Upper lobe of left lung (tissue), 6 donors: ENCODE data around the gene KIF6. TPM values are rescaled to one million over a fixed set of nuclear protein-coding genes. Genes with fewer than 3 reads are reported as not detected.
A peak's percentile ranks its signal among the peaks of the same experiment; 100 is the strongest.

Source experiments
- ATAC-seq, 2 donors: fragments of 200-7000 bp; cut with Tn5 transposase; one replicate each; pipeline ENCODE4 v1.9.1; 2022; ENCODE audit warnings: mild to moderate bottlenecking in 2 of 2, moderate library complexity in 2 of 2; ENCODE audit not compliant: low FRiP score in 2 of 2
- DNase-seq, 2 donors: peaks; one replicate each; pipeline ENCODE4 v3.0.0-alpha.2; 2019 to 2020
- H3K27ac ChIP-seq, 4 donors: fragments of 200-600 bp; sonication (generic); one replicate each; pipeline ENCODE4 v1.5.1; 2016 to 2019
- H3K27me3 ChIP-seq, 4 donors: fragments of 200-600 bp; sonication (generic); one replicate each; pipeline ENCODE4 v1.5.1; 2017 to 2019
- H3K36me3 ChIP-seq, 4 donors: fragments of 200-600 bp; sonication (generic); one replicate each; pipeline ENCODE4 v1.5.1; 2016 to 2019
- H3K4me1 ChIP-seq, 4 donors: fragments of 200-600 bp; sonication (generic); one replicate each; pipeline ENCODE4 v1.5.1; 2018 to 2019
- H3K4me3 ChIP-seq, 4 donors: fragments of 200-600 bp; sonication (generic); one replicate each; pipeline ENCODE4 v1.5.1; 2017 to 2019; ENCODE audit warnings: mild to moderate bottlenecking in 2 of 4, moderate library complexity in 1 of 4
- H3K9me3 ChIP-seq, 4 donors: fragments of 200-600 bp; sonication (generic); one replicate each; pipeline ENCODE4 v1.5.1; 2018 to 2019
- CTCF ChIP-seq, 6 experiments: fragments of 450-650 bp in 4 of 6; fragments of 200-600 bp in 2 of 6; sonication (generic) in 2 of 6; IDR thresholded peaks; one replicate each; pipeline ENCODE4 v1.5.1; 2016 to 2019; ENCODE audit warnings: antibody characterized with exemption in 6 of 6
- EP300 ChIP-seq, 4 donors: sonication (generic); formaldehyde crosslinking; IDR thresholded peaks; one replicate each; pipeline ENCODE4 v1.5.1; 2017; ENCODE audit warnings: antibody characterized with exemption in 4 of 4, control low read depth in 2 of 4
- POLR2A ChIP-seq, 4 donors: fragments of 450-650 bp; IDR thresholded peaks; one replicate each; pipeline ENCODE4 v1.5.1; 2016 to 2017; ENCODE audit warnings: antibody characterized with exemption in 4 of 4, mild to moderate bottlenecking in 2 of 4
- POLR2AphosphoS5 ChIP-seq, 2 donors: sonication (generic); formaldehyde crosslinking; IDR thresholded peaks; one replicate each; pipeline ENCODE4 v1.5.1; 2017; ENCODE audit warnings: antibody characterized with exemption in 2 of 2
- WGBS, 2 donors: methylation state at CpG; one replicate each; pipeline ENCODE4 v1.1.5; 2017 to 2018; 5-methylcytosine and 5-hydroxymethylcytosine counted together
- total RNA-seq, 6 donors: library from RNA; depleted of rRNA in 4 of 6; stranded (reverse); fragments of >200 nt in 4 of 6; gene quantifications; one replicate each; pipeline versions ENCODE4 v1.1.0 to v1.2.1, GENCODE V29; 2016 to 2021
- donor health status: DM: no; HTN: no; CAD: no; lungs with moderate emphysema.
- donor health status: DM: no; HTN: yes; CAD: no; lungs with severe emphysema.

The KIF6 gene
- total RNA-seq, 6 donors from 2014 or later: 0.55 to 7.9 (median 1.5) TPM

DNA sequence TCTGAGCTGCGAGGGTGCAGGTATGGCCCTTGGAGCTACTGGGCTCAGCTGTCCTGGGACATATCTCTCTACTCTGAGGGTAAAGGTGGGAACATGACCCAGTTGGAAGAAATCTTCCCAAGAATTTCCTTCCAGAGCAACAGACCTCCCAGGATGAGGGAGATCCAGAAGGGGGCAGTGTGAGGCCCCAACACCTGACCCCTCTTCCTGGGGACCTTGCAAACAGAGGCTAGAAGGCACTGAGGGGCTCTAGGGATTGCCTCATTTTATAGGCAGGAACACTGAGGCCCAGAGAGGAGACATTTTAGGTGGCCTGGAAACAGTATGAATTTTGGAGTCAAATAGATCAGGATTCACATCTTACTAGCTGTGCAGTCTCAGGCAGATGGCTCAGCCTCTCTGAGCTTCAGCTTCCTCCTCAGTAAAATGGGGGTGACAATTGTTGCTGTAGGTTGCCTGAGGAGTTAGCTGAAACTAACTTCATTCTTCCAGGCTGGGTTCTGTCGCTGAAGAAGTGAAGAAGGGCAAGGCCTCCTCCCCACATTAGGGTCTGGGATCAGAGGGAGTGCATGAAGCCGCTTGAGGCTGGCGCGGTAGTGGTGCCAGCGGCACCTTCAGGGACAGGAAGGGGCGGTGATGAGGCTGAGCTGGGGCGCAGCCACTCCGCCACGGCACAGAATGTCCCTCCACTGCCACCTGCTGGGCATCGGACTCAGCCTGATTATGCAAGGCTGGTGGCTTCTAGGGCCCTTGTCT lies 422.4 kb downstream of the KIF6 start:
- Histone ChIP-seq H3K36me3 (no peaks in the 10 kb centered on the region), H3K9me3 (no peaks in the 10 kb centered on the region), H3K27me3 (no peaks in the 10 kb centered on the region), H3K4me3 (peak overlapping the region in 1 of 4 donors; percentile 25), H3K4me1 (peaks cover 5 to 9% (median 6%) of the 10 kb centered on the region in 4 donors), H3K27ac (no peak overlapping the region)
- ATAC-seq: peak; percentile 84 to 91
- TF ChIP-seq EP300 (IDR thresholded peaks at IDR 0.05) (no peak), POLR2A (IDR thresholded peaks at IDR 0.05) (no peak), POLR2AphosphoS5 (IDR thresholded peaks at IDR 0.05) (no peak), CTCF (IDR thresholded peaks at IDR 0.05) (peak; percentile 77 to 97 (median 92))
- DNase-seq: peak; percentile 86 to 87
- 6 to 83% methylated on average over 1 to 11 of the region's 11 CpGs for WGBS, 2 donors

- 92% methylated on average over 2 of the region's 2 CpGs for WGBS, 2 donors
- TF ChIP-seq CTCF (IDR thresholded peaks at IDR 0.05): no peak
- no peak for TF ChIP-seq POLR2AphosphoS5 (IDR thresholded peaks at IDR 0.05)
- no peak for TF ChIP-seq POLR2A (IDR thresholded peaks at IDR 0.05)
- TF ChIP-seq EP300 (IDR thresholded peaks at IDR 0.05): no peak
- no peak for ATAC-seq
Measured at GRCh38 chr6:39302011-39302410, 423.2 kb downstream of the KIF6 start.

GRCh38 chr6:39301606-39302005 lies 423.6 kb downstream of the KIF6 start:
- DNase-seq (no peak), ATAC-seq (no peak)
- no peaks in the 10 kb centered on the region for H3K27me3 ChIP-seq
- no peak overlapping the region for H3K4me3 ChIP-seq
- no peak for TF ChIP-seq POLR2AphosphoS5 (IDR thresholded peaks at IDR 0.05)
- no peak for TF ChIP-seq CTCF (IDR thresholded peaks at IDR 0.05)
- no peak for TF ChIP-seq POLR2A (IDR thresholded peaks at IDR 0.05)
- H3K4me1 ChIP-seq: peaks cover 5 to 22% (median 6%) of the 10 kb centered on the region in 4 donors
- H3K27ac ChIP-seq: no peak overlapping the region
- no peaks in the 10 kb centered on the region for H3K9me3 ChIP-seq
- 72 to 92% methylated on average over 4 to 7 of the region's 7 CpGs for WGBS, 2 donors
- H3K36me3 ChIP-seq: no peaks in the 10 kb centered on the region

More at GRCh38 chr6:39302011-39302410, 423.2 kb downstream of the KIF6 start:
- Histone ChIP-seq H3K9me3 (no peaks in the 10 kb centered on the region), H3K4me1 (peaks cover 5 to 18% (median 6%) of the 10 kb centered on the region in 4 donors), H3K27me3 (no peaks in the 10 kb centered on the region), H3K4me3 (no peak overlapping the region), H3K27ac (no peak overlapping the region), H3K36me3 (no peaks in the 10 kb centered on the region)
- no peak for DNase-seq

DNA sequence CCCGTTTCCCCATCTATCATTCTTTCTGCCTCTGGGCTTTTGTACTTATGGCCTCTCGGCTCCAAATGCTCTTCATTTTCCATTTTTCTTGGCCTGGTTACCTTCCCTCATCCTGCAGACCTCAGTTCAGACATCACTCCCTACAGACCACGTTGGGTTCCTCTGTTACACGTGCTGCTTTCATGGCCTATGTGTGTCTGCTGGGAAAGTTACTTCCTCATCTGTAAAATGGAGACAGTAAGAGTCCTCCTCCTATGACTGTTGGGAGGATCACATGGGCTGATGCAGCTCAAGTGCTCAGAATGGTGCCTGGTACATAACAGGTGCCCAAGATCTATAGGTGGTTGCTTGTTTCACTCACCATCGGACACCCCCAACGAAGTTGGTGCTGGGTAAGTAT lies 424.5 kb downstream of the KIF6 start:
- WGBS, 2 donors: 74 to 75% methylated on average over 6 of the region's 6 CpGs
- no peak for ATAC-seq
- no peak overlapping the region for H3K4me3 ChIP-seq
- no peak for DNase-seq
- TF ChIP-seq POLR2AphosphoS5 (IDR thresholded peaks at IDR 0.05) (no peak), CTCF (IDR thresholded peaks at IDR 0.05) (no peak), EP300 (IDR thresholded peaks at IDR 0.05) (no peak), POLR2A (IDR thresholded peaks at IDR 0.05) (no peak)
- H3K9me3 ChIP-seq: no peaks in the 10 kb centered on the region
- no peaks in the 10 kb centered on the region for H3K36me3 ChIP-seq
- H3K27me3 ChIP-seq: no peaks in the 10 kb centered on the region
- peaks cover 6 to 23% (median 7%) of the 10 kb centered on the region in 4 donors for H3K4me1 ChIP-seq
- H3K27ac ChIP-seq: no peak overlapping the region

DNA sequence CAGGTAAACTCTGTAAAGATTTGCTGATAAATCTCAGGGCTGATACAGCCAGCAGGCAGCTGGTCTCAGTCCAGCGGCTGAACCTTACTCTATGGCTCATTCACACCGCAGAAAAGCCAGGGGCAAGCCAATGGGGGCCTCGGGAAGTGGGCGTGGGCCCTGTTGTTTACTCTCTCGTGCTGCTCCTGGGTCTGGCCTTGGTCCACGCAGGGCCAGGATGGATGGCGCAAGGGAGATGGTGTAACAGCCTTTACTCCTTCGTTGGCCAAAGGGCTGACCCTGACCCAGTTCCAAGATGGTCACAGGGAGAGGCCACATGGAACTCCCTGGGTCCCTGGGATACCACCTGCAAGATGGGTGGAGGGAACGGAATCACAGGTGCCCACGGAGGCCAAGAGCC lies 427.1 kb downstream of the KIF6 start:
- no peaks in the 10 kb centered on the region for H3K36me3 ChIP-seq
- 34 to 55% methylated on average over 10 of the region's 10 CpGs for WGBS, 2 donors
- no peak overlapping the region for H3K4me3 ChIP-seq
- peaks cover 4 to 22% (median 7%) of the 10 kb centered on the region in 4 donors for H3K4me1 ChIP-seq
- no peaks in the 10 kb centered on the region for H3K9me3 ChIP-seq
- H3K27ac ChIP-seq: no peak overlapping the region
- TF ChIP-seq POLR2A (IDR thresholded peaks at IDR 0.05) (no peak), CTCF (IDR thresholded peaks at IDR 0.05) (no peak), POLR2AphosphoS5 (IDR thresholded peaks at IDR 0.05) (no peak), EP300 (IDR thresholded peaks at IDR 0.05) (no peak)
- ATAC-seq (no peak), DNase-seq (peak in 1 of 2 donors; percentile 50)
- H3K27me3 ChIP-seq: no peaks in the 10 kb centered on the region
